B cell (primary cell): ENCODE measurements around the gene PEX5. TPM values are rescaled to one million over a fixed set of nuclear protein-coding genes. Genes with fewer than 3 reads are reported as not detected.

ENCODE experiments used
- ATAC-seq: fragments of 200-7000 bp; cut with Tn5 transposase; one replicate; pipeline ENCODE4 v1.10.0; 2021; ENCODE audit warnings: low read depth, mild to moderate bottlenecking, moderate number of reproducible peaks, moderate library complexity
- CTCF ChIA-PET: fragments of 350-600 bp; sonication (Branson Sonifier 250); formaldehyde crosslinking; loops from one replicate; lab custom pipeline; 2021; ENCODE audit warnings: antibody characterized with exemption, inconsistent platforms; lab: Charles Lee
- POLR2A ChIA-PET: fragments of 350-600 bp; sonication (Branson Sonifier 250); formaldehyde crosslinking; loops from one replicate; lab custom pipeline; 2021; ENCODE audit warnings: antibody characterized with exemption; lab: Charles Lee
- DNase-seq: peaks from one replicate; pipeline ENCODE4 v3.0.0; 2013
- H2AFZ ChIP-seq: 2 replicates; pipeline ENCODE4 v1.6.1; 2012; ENCODE audit warnings: mild to moderate bottlenecking, low read depth, low read length; ENCODE audit not compliant: insufficient read depth, poor library complexity, severe bottlenecking
- H3K27ac ChIP-seq, 2 donors: 1 replicate in 1 of 2; 2 replicates in 1 of 2; pipeline ENCODE4 v1.5.1; 2012 to 2013; ENCODE audit warnings: low read length in 2 of 2, mild to moderate bottlenecking in 2 of 2, moderate library complexity in 1 of 2
- H3K27me3 ChIP-seq, 4 experiments: fragments of 200-600 bp in 1 of 4; sonication (generic) in 1 of 4; replicated peaks in 1 of 4; 1 replicate in 2 of 4; 2 replicates in 2 of 4; pipeline versions ENCODE4 v1.6.1 to v1.7.0; 2013 to 2016; ENCODE audit warnings: low read length in 3 of 4, mild to moderate bottlenecking in 2 of 4, mixed read lengths in 1 of 4, moderate library complexity in 1 of 4; ENCODE audit not compliant: insufficient read depth in 4 of 4, control insufficient read depth in 3 of 4; ENCODE audit errors: control extremely low read depth in 1 of 4
- H3K36me3 ChIP-seq, 2 experiments: replicated peaks in 1 of 2; 1 replicate in 1 of 2; 2 replicates in 1 of 2; pipeline versions ENCODE4 v1.6.1 to v1.7.1; 2013; ENCODE audit warnings: low read length in 1 of 2; ENCODE audit not compliant: insufficient read depth in 2 of 2, control insufficient read depth in 1 of 2; ENCODE audit errors: control extremely low read depth in 1 of 2, extremely low read depth in 1 of 2
- H3K4me1 ChIP-seq, 2 donors: fragments of 200-600 bp in 1 of 2; sonication (generic) in 1 of 2; 1 replicate in 1 of 2; 2 replicates in 1 of 2; pipeline versions ENCODE4 v1.5.1 to v1.6.1; 2013 to 2017; ENCODE audit warnings: low read length in 2 of 2; ENCODE audit not compliant: control insufficient read depth in 2 of 2, insufficient read depth in 2 of 2
- H3K4me2 ChIP-seq: replicated peaks from 2 replicates; pipeline ENCODE3; 2012; ENCODE audit warnings: mild to moderate bottlenecking, low read depth, low read length; ENCODE audit not compliant: poor library complexity, severe bottlenecking
- H3K4me3 ChIP-seq, 5 experiments: fragments of 200-600 bp in 1 of 5; sonication (generic) in 1 of 5; 1 replicate in 3 of 5; 2 replicates in 2 of 5; pipeline versions ENCODE4 v1.5.1 to v1.7.0; 2011 to 2016; ENCODE audit warnings: low read length in 4 of 5, mild to moderate bottlenecking in 4 of 5, low read depth in 2 of 5, control low read depth in 1 of 5, moderate library complexity in 1 of 5; ENCODE audit not compliant: insufficient read depth in 1 of 5; ENCODE audit errors: control extremely low read depth in 1 of 5, extremely low read depth in 1 of 5
- H3K79me2 ChIP-seq: fragments of 200-600 bp; sonication (generic); one replicate; pipeline ENCODE4 v1.6.0; 2016; ENCODE audit warnings: low read length; ENCODE audit not compliant: control insufficient read depth, insufficient read depth
- H3K9ac ChIP-seq: fragments of 200-600 bp; sonication (generic); 2 replicates; pipeline ENCODE4 v1.6.1; 2017; ENCODE audit warnings: mild to moderate bottlenecking, low read length, moderate library complexity
- H3K9me3 ChIP-seq, 3 donors: one replicate each; pipeline versions ENCODE4 v1.6.1 to v1.7.1; 2013; ENCODE audit warnings: low read length in 2 of 3; ENCODE audit not compliant: control insufficient read depth in 2 of 3, insufficient read depth in 1 of 3; ENCODE audit errors: control extremely low read depth in 1 of 3
- H4K20me1 ChIP-seq: 2 replicates; pipeline ENCODE4 v1.6.0; 2012; ENCODE audit warnings: mild to moderate bottlenecking, low read length; ENCODE audit not compliant: insufficient read depth, control insufficient read depth, poor library complexity, severe bottlenecking
- H3K27ac Mint-ChIP-seq: one replicate; pipeline ENCODE4 v1.8.0; 2021; ENCODE audit warnings: mixed read lengths
- H3K27me3 Mint-ChIP-seq: one replicate; pipeline ENCODE4 v1.8.0; 2021; ENCODE audit warnings: mixed read lengths
- H3K4me1 Mint-ChIP-seq: one replicate; pipeline ENCODE4 v1.8.0; 2021; ENCODE audit warnings: mixed read lengths
- H3K4me3 Mint-ChIP-seq: one replicate; pipeline ENCODE4 v1.8.0; 2021; ENCODE audit warnings: mixed read lengths
- H3K9me3 Mint-ChIP-seq: one replicate; pipeline ENCODE4 v1.8.0; 2022; ENCODE audit warnings: mixed read lengths; ENCODE audit not compliant: insufficient read depth
- CTCF ChIP-seq: fragments of 200-600 bp; IDR thresholded peaks from one replicate; pipeline ENCODE4 v1.8.0; 2022; ENCODE audit warnings: antibody characterized with exemption, mild to moderate bottlenecking
- EZH2 ChIP-seq: IDR thresholded peaks from 2 replicates; pipeline ENCODE4 v1.6.1; 2012; ENCODE audit warnings: borderline replicate concordance, low read depth, mild to moderate bottlenecking, moderate library complexity, low read length; ENCODE audit not compliant: insufficient read depth, poor library complexity, severe bottlenecking
- WGBS: methylation state at CpG from one replicate; pipeline ENCODE4 v1.1.5; 2013; ENCODE audit warnings: missing lambda C conversion rate; ENCODE audit not compliant: insufficient coverage; 5-methylcytosine and 5-hydroxymethylcytosine counted together
- intact Hi-C: fragments of 100-400 bp; cut with micrococcal nuclease; formaldehyde crosslinking; loops from one replicate; pipeline ENCODE4 v1.10.0; 2022
- polyA plus RNA-seq: library from polyadenylated mRNA; depleted of rRNA; stranded (reverse); fragments of >200 nt; gene quantifications from 2 replicates; pipeline ENCODE4 v1.2.3, GENCODE V29; 2012
- total RNA-seq, 2 donors: library from RNA; stranded (reverse); fragments of 120-200 nt in 1 of 2; gene quantifications; 1 replicate in 1 of 2; 2 replicates in 1 of 2; pipeline versions ENCODE4 v1.2.3 to v1.2.4, GENCODE V29; 2013 to 2022

Gene PEX5
- total and polyA plus RNA-seq, 2 donors (not counting 1 experiment from before 2014, with no cell fraction given), result 11.4 to 35.0 TPM

GRCh38 chr12:7190268-7191055 lies 976 bp downstream of the PEX5 start:
- H3K4me1 Mint-ChIP-seq, result peaks cover 30% of the 10 kb centered on the region
- Histone ChIP-seq H3K36me3 (peaks cover 3% of the 10 kb centered on the region in 2 experiments), H3K27me3 (no peaks in the 10 kb centered on the region), H3K4me3 (peak overlapping the region in 4 of 5 experiments; percentile 69 to 98 (median 89)), H3K9ac (peak overlapping the region; percentile 80), H3K4me1 (peaks cover 18 to 23% of the 10 kb centered on the region in 2 donors), H3K27ac (peak overlapping the region in 1 of 2 donors; percentile 55), H4K20me1 (no peaks in the 10 kb centered on the region), H3K9me3 (no peaks in the 10 kb centered on the region), H2AFZ (peak overlapping the region; percentile 91), H3K4me2 (peak overlapping the region; percentile 94), H3K79me2 (no peaks in the 10 kb centered on the region)
- no peaks in the 10 kb centered on the region for H3K9me3 Mint-ChIP-seq
- DNase-seq (peak; percentile 30), ATAC-seq (no peak)
- H3K27ac Mint-ChIP-seq, result peak overlapping the region; percentile 84
- 40% methylated on average over 12 of the region's 17 CpGs for WGBS
- ChIA-PET POLR2A (no interaction called here), CTCF (interaction anchor here (0.5 to 1.4 kb wide), 2 partner anchors 77 to 808 kb away, joined by 4 to 5 read pairs; no protein-coding TSS in a partner anchor)
- TF ChIP-seq EZH2 (no peak), CTCF (no peak)
- H3K27me3 Mint-ChIP-seq, result no peaks in the 10 kb centered on the region
- intact Hi-C loops, result no loop called here
- peak overlapping the region; percentile 93 for H3K4me3 Mint-ChIP-seq

- 100% methylated on average over 1 of the region's 2 CpGs for WGBS
- Mint-ChIP-seq H3K9me3 (no peaks in the 10 kb centered on the region), H3K27me3 (no peaks in the 10 kb centered on the region), H3K4me3 (no peak overlapping the region), H3K27ac (no peak overlapping the region), H3K4me1 (peaks cover 22% of the 10 kb centered on the region)
- Histone ChIP-seq H2AFZ (no peak overlapping the region), H3K36me3 (peaks cover 3 to 4% of the 10 kb centered on the region in 2 experiments), H3K9me3 (no peaks in the 10 kb centered on the region), H4K20me1 (no peaks in the 10 kb centered on the region), H3K27me3 (no peaks in the 10 kb centered on the region), H3K27ac (no peak overlapping the region), H3K4me3 (no peak overlapping the region), H3K9ac (no peak overlapping the region), H3K79me2 (no peaks in the 10 kb centered on the region), H3K4me2 (no peak overlapping the region), H3K4me1 (peaks cover 12 to 17% of the 10 kb centered on the region in 2 donors)
- ChIA-PET POLR2A (no interaction called here), CTCF (no interaction called here)
- ATAC-seq, result no peak
- no peak for TF ChIP-seq EZH2
- no peak for TF ChIP-seq CTCF
- no peak for DNase-seq
- intact Hi-C loops, result no loop called here
Observed at GRCh38 chr12:7193674-7194073, 4.2 kb downstream of the PEX5 start.
